GM18526 (cell line): ENCODE data around the gene SHROOM2.

Experiments
- POLR2A ChIP-seq: IDR thresholded peaks from 3 replicates; pipeline ENCODE4 v1.6.1; 2011; ENCODE audit not compliant: insufficient read length; ENCODE audit errors: extremely low read depth

Gene SHROOM2

DNA sequence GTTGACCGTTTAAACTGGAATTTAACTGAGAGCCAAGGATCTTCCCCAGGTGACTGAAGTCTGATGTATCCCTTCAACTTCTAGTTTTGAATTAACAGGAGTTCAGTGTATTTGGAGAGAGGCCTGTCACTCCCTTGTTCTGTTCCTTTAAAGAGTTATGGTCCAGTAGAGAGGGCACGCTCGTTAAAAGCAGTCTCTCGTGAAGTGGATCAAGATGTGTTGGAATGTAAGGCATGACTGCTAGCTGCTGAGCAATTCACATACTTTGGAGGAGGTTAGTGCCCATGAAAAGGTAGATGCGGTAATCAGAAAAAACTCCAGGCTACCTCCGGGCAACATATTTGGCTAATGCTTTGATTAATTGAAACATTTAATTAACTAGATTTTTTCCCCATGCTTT is 65.7 kb downstream of the SHROOM2 start:
- no peak for TF ChIP-seq POLR2A

DNA sequence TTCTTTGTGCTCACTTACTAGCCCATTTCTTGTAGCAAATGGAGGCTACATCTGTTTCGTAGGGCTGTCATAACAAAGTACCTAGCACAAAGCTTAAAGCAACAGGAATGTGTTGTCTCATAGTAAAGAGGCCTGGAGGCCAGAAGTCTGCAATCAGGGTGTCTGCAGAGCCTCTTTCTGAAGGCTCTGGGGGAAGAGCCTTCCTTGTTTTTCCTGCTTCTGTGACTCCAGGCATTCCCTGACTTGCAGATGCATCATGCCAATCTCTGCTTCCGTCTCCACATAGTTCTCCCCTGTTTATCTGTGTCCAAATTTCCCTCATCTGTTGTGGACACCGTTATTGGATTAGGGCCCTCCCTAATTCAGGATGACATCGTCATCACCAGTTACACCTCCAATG is 67.1 kb downstream of the SHROOM2 start:
- TF ChIP-seq POLR2A, result no peak

GRCh38 chrX:9855561-9856283 is 69.5 kb downstream of the SHROOM2 start:
- TF ChIP-seq POLR2A, result no peak

DNA sequence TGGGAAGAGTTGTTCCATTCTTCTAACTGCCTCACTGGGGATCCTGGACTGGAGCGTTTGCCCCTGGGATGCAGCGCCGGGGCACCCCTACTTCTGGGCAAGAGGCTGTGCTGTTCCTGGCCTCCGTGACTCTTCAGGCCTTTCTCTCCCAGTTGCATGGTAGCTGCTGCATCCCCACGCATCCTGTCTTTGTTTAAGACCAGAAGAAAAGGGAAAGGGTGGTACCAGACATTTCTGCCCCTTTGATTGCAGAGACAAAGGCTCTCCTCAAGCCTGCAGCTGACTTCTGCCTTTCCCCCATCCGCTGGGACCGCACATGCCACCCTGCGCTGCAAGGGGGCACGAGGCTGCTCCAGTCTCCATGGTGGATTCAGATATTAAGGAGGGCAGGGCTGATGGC is 70.4 kb downstream of the SHROOM2 start:
- TF ChIP-seq POLR2A, result no peak

- TF ChIP-seq POLR2A, result no peak
Observed at GRCh38 chrX:9857575-9858474, 71.6 kb downstream of the SHROOM2 start.

GRCh38 chrX:9859711-9860555 is 73.7 kb downstream of the SHROOM2 start:
- TF ChIP-seq POLR2A, result no peak

GRCh38 chrX:9860826-9861225 is 74.6 kb downstream of the SHROOM2 start:
- no peak for TF ChIP-seq POLR2A

DNA sequence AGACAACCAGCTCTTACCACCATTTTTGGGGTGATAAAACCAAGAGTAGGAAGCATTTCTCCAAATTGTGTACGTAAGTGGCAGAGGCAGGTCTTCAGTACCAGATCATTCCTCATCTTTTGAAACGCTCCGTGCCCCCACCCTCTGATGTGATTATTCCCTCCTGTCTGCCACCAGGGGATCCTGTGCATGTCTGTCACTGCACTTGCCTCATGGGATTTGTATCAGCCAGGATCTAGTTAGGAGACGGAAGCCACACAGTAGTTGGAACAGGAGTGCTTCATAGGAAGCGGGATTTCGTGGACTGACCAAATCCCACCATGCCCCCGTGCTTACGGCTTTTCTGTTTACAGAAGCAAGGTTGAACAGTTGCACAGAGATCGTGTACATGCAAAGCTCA is 75.5 kb downstream of the SHROOM2 start:
- TF ChIP-seq POLR2A, result no peak

DNA sequence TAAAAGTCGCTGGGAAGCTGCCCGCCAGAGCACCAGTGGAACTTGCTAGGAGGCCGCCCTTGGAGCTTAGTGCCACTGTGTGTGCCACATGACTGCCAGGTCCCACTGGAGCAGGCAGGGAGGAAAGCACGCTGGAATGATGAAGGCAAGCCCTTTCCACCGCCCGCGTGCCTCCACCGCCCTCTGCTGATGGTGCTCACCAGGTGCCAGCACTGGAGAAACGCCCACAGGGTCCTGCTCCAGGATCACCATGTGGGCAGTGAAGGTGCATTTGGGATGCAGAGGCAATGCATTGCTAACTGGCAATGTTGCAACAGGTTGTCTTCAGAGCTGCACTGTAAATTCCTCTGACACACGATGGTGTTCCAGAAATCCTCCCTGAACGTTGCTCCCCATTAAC is 76.3 kb downstream of the SHROOM2 start:
- TF ChIP-seq POLR2A, result no peak

- no peak for TF ChIP-seq POLR2A
Observed at GRCh38 chrX:9862953-9863352, 76.7 kb downstream of the SHROOM2 start.

- TF ChIP-seq POLR2A, result no peak
Observed at GRCh38 chrX:9864011-9864410, 77.8 kb downstream of the SHROOM2 start.

DNA sequence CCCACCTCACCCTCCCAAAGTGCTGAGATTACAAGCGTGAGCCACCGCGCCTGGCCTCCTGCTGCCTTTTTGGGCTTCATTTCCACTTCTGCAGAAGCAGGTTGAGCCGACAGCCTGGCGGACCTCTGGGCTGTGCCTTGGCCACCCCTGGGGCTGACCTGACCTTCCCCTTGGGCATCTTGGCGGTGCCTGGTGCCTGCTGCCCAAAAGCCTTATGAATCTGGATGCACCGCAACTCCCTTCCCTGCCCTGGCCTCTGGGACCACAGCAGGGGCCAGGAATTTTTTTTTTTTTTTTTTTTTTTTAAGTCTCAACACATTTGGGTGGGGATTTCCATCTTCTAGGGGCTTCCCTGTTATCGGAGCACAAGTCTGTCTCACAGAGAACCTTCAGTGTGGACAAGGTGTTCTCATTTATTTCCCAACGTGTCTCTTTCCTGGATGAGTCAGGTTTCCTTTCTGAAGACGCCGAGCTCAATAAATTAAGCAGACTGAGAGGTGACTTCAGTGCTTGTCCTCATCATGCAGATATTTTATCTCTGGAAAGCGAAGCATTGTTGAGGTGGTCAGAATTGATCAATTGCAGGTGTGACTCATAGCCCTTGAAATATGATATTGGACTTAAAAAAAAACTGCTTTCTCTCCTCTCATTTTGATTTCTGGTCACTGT is 79.7 kb downstream of the SHROOM2 start:
- TF ChIP-seq POLR2A, result no peak

GRCh38 chrX:9866633-9867032 is 80.4 kb downstream of the SHROOM2 start:
- TF ChIP-seq POLR2A, result no peak

GRCh38 chrX:9867226-9867625 is 81.0 kb downstream of the SHROOM2 start:
- no peak for TF ChIP-seq POLR2A

DNA sequence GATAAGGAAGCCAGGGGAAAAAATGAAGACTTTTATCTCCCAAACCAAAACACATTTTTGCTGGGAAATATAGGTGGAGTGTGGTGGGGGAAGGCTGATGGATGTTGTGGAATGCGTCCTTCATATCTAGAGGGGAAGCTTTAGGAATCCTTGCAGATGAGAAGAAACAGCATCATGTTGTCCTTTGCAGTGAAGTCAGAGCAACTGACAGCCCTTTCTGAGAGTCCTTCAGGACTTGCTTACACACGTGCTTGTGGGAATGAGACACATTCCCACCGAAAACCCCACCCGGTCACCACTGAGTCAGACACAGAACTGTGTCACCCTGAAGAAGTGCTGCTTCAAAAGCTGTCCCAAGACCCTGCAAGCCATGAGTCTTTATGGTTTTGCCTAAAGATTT is 81.5 kb downstream of the SHROOM2 start:
- no peak for TF ChIP-seq POLR2A

GRCh38 chrX:9871701-9872268 is 85.6 kb downstream of the SHROOM2 start:
- TF ChIP-seq POLR2A, result no peak
